Smooth muscle cell (in vitro differentiated cells): Measurements from ENCODE around the gene CGB2. TPM values are rescaled to one million over a fixed set of nuclear protein-coding genes. Genes with fewer than 3 reads are reported as not detected.
"Not testable (repeated sequence)": the region's sequence is repeated elsewhere in the genome, so short reads cannot be mapped to it uniquely, and the experiment has no call there.

Experiments
- DNase-seq: peaks from one replicate; lab custom pipeline; 2025; ENCODE audit not compliant: unreplicated experiment; lab: John Stamatoyannopoulos, UW
- H2AFZ ChIP-seq: fragments of 200-600 bp; sonication (generic); 2 replicates; pipeline ENCODE4 v1.6.0; 2016; ENCODE audit warnings: antibody characterized with exemption, low read depth, mild to moderate bottlenecking
- H3F3A ChIP-seq: fragments of 200-600 bp; sonication (generic); 2 replicates; pipeline ENCODE4 v1.6.0; 2017; ENCODE audit warnings: antibody characterized with exemption, low read depth
- H3K27ac ChIP-seq: fragments of 200-600 bp; sonication (generic); 2 replicates; pipeline ENCODE4 v1.5.1; 2016; ENCODE audit warnings: low read depth, mild to moderate bottlenecking
- H3K27me3 ChIP-seq: fragments of 200-600 bp; sonication (generic); 2 replicates; pipeline ENCODE4 v1.6.1; 2016; ENCODE audit warnings: low read depth, mild to moderate bottlenecking
- H3K36me3 ChIP-seq: fragments of 200-600 bp; sonication (generic); 2 replicates; pipeline ENCODE4 v1.5.1; 2016; ENCODE audit warnings: low read depth
- H3K4me1 ChIP-seq: fragments of 200-600 bp; sonication (generic); 2 replicates; pipeline ENCODE4 v1.5.1; 2016; ENCODE audit warnings: low read depth
- H3K4me2 ChIP-seq: fragments of 200-600 bp; sonication (generic); 2 replicates; pipeline ENCODE4 v1.6.0; 2016; ENCODE audit warnings: mild to moderate bottlenecking
- H3K4me3 ChIP-seq: fragments of 200-600 bp; sonication (generic); 2 replicates; pipeline ENCODE4 v1.5.1; 2016; ENCODE audit warnings: mild to moderate bottlenecking
- H3K79me2 ChIP-seq: fragments of 200-600 bp; sonication (generic); 2 replicates; pipeline ENCODE4 v1.6.0; 2016; ENCODE audit warnings: low read depth, mild to moderate bottlenecking
- H3K9ac ChIP-seq: fragments of 200-600 bp; sonication (generic); 2 replicates; pipeline ENCODE4 v1.6.0; 2016; ENCODE audit warnings: low read depth
- H3K9me3 ChIP-seq: fragments of 200-600 bp; sonication (generic); replicated peaks from 2 replicates; pipeline ENCODE4 v1.5.1; 2016; ENCODE audit warnings: low read depth
- H4K20me1 ChIP-seq: fragments of 200-600 bp; sonication (generic); 2 replicates; pipeline ENCODE4 v1.6.0; 2016; ENCODE audit warnings: low read depth
- CTCF ChIP-seq: fragments of 200-600 bp; sonication (generic); IDR thresholded peaks from 2 replicates; pipeline ENCODE4 v1.5.1; 2017; ENCODE audit warnings: borderline replicate concordance, mild to moderate bottlenecking, antibody characterized with exemption; ENCODE audit not compliant: insufficient read depth, poor library complexity, severe bottlenecking
- WGBS: methylation state at CpG from one replicate; pipeline ENCODE4 v1.1.7; 2016; ENCODE audit warnings: low lambda C conversion rate; 5-methylcytosine and 5-hydroxymethylcytosine counted together
- polyA plus RNA-seq: library from polyadenylated mRNA; unstranded; fragments of >200 nt; fragmentation: Nextera tagmentation; extraction: Ambion mirVana; gene quantifications from 2 replicates; pipeline ENCODE4 v1.2.1, GENCODE V29; 2016
- total RNA-seq: library from RNA; depleted of rRNA; stranded (reverse); fragments of >200 nt; gene quantifications from 2 replicates; pipeline ENCODE4 v1.2.3, GENCODE V29; 2014

Gene CGB2
- total and polyA plus RNA-seq, 2 experiments from 2014 or later, result not detected

- peak; percentile 63 for TF ChIP-seq CTCF
- not testable (repeated sequence) for H3K36me3 ChIP-seq, H3K4me3 ChIP-seq, H2AFZ ChIP-seq, H3K4me1 ChIP-seq, H3K79me2 ChIP-seq, H4K20me1 ChIP-seq, H3K9me3 ChIP-seq, DNase-seq, H3K27me3 ChIP-seq, H3K27ac ChIP-seq, H3F3A ChIP-seq, H3K4me2 ChIP-seq, H3K9ac ChIP-seq
- WGBS, result 67% methylated on average over 18 of the region's 18 CpGs
These were observed 5.1 kb downstream of the CGB2 start, which contains the start of gene CGB1 for GRCh38 chr19:49036815-49037214. Gene CGB1, minus strand, starts transcription at chr19:49036895. Its CDS starts 184 bp downstream, at chr19:49036711.

- H3K79me2 ChIP-seq, H3K9me3 ChIP-seq, H3K36me3 ChIP-seq, H3K4me1 ChIP-seq, H3F3A ChIP-seq, H3K27me3 ChIP-seq, H3K4me2 ChIP-seq, H4K20me1 ChIP-seq, H3K4me3 ChIP-seq, H2AFZ ChIP-seq, DNase-seq: not testable (repeated sequence)
- Histone ChIP-seq H3K9ac (peak overlapping the region; percentile 60), H3K27ac (peak overlapping the region; percentile 81)
- WGBS, result 89% methylated on average over 8 of the region's 8 CpGs
These were observed 6.4 kb downstream of the CGB2 start for GRCh38 chr19:49038111-49038510.

DNA sequence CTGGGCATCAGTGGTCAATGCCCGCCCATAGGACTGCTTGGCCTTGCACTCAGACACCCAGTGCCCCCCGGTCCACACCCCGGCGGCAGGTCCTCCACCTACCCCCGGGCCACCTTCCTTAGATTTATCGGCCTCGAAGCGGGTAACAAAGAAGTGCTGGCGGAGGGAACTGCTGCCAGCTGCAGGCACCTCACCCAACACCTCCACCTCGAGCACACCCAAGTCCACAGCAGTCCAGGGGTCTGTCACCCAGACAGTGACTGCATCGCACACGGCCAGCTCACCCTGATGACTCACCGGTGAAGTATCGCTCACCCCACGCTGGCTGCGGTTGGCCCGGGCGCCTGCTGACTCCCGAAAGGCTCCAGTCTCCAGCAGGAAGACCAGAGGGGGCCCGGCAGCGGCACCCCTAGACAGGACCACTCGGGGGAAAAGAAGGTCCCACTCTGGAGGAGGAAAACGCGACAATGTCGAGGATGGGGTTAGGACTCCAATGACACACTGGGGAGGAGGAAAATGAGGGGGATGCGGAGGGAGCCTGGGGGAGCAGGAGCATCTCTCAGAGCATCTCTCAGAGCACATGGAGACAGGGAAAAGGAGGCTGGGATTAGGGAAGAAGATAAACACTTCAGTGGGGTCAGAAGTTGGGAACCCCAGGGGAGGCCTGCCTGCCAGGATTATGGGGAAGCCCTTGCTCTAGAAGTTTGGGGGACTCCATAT lies 7.0 kb downstream of the CGB2 start:
- H3F3A ChIP-seq, H2AFZ ChIP-seq, H3K36me3 ChIP-seq, H3K79me2 ChIP-seq, H4K20me1 ChIP-seq, H3K27me3 ChIP-seq, H3K4me2 ChIP-seq, H3K9me3 ChIP-seq, H3K4me1 ChIP-seq, H3K4me3 ChIP-seq, DNase-seq: not testable (repeated sequence)
- WGBS, result 52% methylated on average over 23 of the region's 26 CpGs
- peak overlapping the region; percentile 81 for H3K27ac ChIP-seq
- peak overlapping the region; percentile 60 for H3K9ac ChIP-seq

- not testable (repeated sequence) for H3K9ac ChIP-seq, H3F3A ChIP-seq, H2AFZ ChIP-seq, DNase-seq, H3K4me2 ChIP-seq, H3K36me3 ChIP-seq, H3K9me3 ChIP-seq, H4K20me1 ChIP-seq, H3K27me3 ChIP-seq, H3K79me2 ChIP-seq, H3K4me1 ChIP-seq, H3K4me3 ChIP-seq
- 71% methylated on average over 7 of the region's 9 CpGs for WGBS
- H3K27ac ChIP-seq, result peak overlapping the region; percentile 81
These were observed 8.0 kb downstream of the CGB2 start for GRCh38 chr19:49039736-49040135.

DNA sequence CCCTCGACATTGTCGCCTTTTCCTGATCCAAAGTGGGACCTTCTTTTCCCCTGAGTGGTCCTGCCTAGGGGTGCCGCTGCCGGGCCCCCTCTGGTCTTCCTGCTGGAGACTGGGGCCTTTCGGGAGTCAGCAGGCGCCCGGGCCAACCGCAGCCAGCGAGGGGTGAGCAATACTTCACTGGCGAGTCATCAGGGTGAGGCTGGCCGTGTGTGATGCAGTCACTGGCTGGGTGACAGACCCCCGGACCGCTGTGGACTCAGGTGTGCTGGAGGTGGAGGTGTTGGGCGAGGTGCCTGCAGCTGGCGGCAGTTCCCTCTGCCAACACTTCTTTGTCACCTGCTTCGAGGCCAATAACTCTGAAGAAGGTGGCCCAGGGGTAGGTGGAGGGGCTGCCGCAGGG lies 10.5 kb downstream of the CGB2 start:
- no peak for DNase-seq
- no peaks in the 10 kb centered on the region for H3K9me3 ChIP-seq
- no peak overlapping the region for H3K9ac ChIP-seq
- no peak for TF ChIP-seq CTCF
- WGBS, result 61% methylated on average over 17 of the region's 17 CpGs
- H3K79me2 ChIP-seq, result no peaks in the 10 kb centered on the region
- H3K4me1 ChIP-seq, result no peaks in the 10 kb centered on the region
- no peaks in the 10 kb centered on the region for H3K27me3 ChIP-seq
- H3K36me3 ChIP-seq, result no peaks in the 10 kb centered on the region
- no peaks in the 10 kb centered on the region for H3F3A ChIP-seq
- H3K4me3 ChIP-seq, result no peak overlapping the region
- H3K27ac ChIP-seq, result no peak overlapping the region
- H3K4me2 ChIP-seq, result peak overlapping the region; percentile 28
- H4K20me1 ChIP-seq, result no peaks in the 10 kb centered on the region
- no peak overlapping the region for H2AFZ ChIP-seq

- H2AFZ ChIP-seq, H3K36me3 ChIP-seq, H3K4me1 ChIP-seq, H4K20me1 ChIP-seq, H3K4me2 ChIP-seq, H3K4me3 ChIP-seq, H3K27me3 ChIP-seq, H3K27ac ChIP-seq, H3K79me2 ChIP-seq, H3K9ac ChIP-seq, H3F3A ChIP-seq, H3K9me3 ChIP-seq, DNase-seq: not testable (repeated sequence)
- WGBS, result 99% methylated on average over 3 of the region's 4 CpGs
These were observed 11.0 kb downstream of the CGB2 start for GRCh38 chr19:49042666-49043065.

DNA sequence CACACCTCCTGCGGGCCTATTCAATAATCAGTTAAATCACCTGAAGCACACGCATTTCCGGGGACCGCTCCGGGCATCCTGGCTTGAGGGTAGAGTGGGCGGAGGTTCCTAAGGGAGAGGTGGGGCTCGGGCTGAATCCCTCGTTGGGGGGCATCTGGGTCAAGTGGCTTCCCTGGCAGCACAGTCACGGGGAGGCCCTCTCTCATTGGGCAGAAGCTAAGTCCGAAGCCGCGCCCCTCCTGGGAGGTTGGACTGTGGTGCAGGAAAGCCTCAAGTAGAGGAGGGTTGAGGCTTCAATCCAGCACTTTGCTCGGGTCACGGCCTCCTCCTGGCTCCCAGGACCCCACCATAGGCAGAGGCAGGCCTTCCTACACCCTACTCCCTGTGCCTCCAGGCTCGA lies 11.9 kb downstream of the CGB2 start, which contains the start of gene CGB5:
TSS of gene CGB5 (plus strand) at position 301 of the 400 bp plus-strand sequence. CDS start 362 bp downstream, outside the sequence.
- H3K36me3 ChIP-seq, H3K9ac ChIP-seq, H2AFZ ChIP-seq, DNase-seq, H3K27me3 ChIP-seq, H3F3A ChIP-seq, H3K4me1 ChIP-seq, H3K79me2 ChIP-seq, H4K20me1 ChIP-seq, H3K4me3 ChIP-seq, H3K9me3 ChIP-seq, H3K27ac ChIP-seq, H3K4me2 ChIP-seq: not testable (repeated sequence)
- 83% methylated on average over 15 of the region's 15 CpGs for WGBS
